Left hindlimb (tissue), 1 donor: ENCODE results near the gene LRBA.

Source experiments
- DNase-seq: peaks from one replicate; pipeline ENCODE4 v3.0.0-alpha.2; 2018

Gene LRBA

GRCh38 chr4:150862829-150863228, 152.3 kb downstream of the LRBA start:
- DNase-seq: no peak

- no peak for DNase-seq
Observed at GRCh38 chr4:150859453-150859852, 155.6 kb downstream of the LRBA start.

- no peak for DNase-seq
Observed at GRCh38 chr4:150855981-150856510, 159.0 kb downstream of the LRBA start.

DNA sequence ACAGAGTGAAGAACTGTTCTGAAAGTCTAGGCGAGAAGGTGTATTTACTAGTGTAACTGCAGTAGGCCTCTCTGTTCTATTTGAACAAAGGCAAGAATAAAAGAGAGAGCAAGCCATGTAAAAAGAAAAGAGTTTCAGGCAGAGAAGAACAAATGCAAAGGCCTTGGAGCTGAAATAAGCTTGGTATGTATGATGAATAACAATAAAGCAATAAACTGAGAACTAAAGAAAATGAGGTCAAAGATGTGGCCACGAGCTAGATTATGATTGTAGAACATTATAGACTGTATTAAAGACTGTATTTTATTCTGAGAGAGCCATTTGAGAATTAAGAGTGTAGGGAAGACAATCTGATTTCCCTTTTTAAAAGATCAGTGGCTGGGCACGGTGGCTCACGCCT, 160.5 kb downstream of the LRBA start:
- no peak for DNase-seq

DNA sequence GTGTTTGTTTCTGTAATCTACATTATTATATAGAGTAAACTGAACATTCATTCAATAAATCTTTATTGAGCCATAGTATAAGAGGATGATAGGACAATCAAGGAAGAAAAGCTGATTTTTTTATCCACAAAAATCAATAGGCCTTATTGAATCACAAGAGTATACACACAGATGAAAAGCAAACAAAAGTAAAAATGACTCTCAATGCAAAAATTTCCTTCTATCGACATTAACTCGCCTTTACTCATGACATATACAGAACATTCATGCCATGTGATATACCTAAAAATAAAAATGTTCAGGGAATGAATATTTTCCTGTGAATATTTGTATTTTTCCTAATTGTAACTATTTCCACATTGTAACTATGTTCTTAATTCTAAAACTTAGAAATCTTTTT, 161.2 kb downstream of the LRBA start:
- no peak for DNase-seq

DNA sequence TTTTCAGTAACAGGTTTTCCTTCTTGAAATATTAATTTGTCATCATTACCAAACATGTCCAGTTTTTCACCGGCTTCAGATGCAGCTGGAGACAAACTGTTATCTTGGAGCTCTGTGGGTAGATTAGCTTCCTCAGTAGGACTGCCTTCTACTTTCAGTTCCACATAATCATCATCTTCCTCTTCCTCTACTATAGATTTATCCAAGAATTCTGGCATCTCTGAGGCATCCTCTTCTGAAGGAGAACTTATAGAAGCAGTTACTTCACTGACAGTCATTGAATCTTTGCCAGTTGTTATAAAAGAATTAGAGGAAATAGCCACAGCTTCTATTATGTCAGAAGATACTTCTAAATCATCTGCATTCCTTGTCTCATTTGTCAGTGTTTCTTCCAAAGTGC, 162.9 kb downstream of the LRBA start:
- DNase-seq: no peak

DNA sequence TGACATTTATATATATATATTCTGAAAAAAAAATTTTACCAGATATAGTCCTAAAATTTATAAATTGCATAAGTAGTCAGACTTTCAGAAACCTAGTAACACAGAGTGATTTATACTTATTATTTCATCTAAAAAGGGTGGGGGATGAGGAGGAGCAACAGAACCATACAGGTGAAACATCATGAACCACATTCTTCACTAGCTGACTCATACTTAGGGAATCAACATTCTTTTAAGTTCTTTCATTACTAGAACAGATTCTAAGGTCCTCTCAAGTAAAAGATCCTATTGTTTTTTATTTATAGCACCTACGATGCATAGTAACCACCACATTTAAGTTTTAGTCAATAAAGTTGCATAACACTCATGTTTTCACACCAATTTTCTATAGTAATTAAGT, 166.1 kb downstream of the LRBA start:
- DNase-seq: no peak

GRCh38 chr4:150828159-150828558, 186.9 kb downstream of the LRBA start:
- no peak for DNase-seq

- DNase-seq: no peak
Observed at GRCh38 chr4:150827226-150827625, 187.9 kb downstream of the LRBA start.

GRCh38 chr4:150826306-150826705, 188.8 kb downstream of the LRBA start:
- no peak for DNase-seq

GRCh38 chr4:150822407-150822806, 192.7 kb downstream of the LRBA start:
- DNase-seq: no peak

- DNase-seq: no peak
Observed at GRCh38 chr4:150821641-150822040, 193.4 kb downstream of the LRBA start.

DNA sequence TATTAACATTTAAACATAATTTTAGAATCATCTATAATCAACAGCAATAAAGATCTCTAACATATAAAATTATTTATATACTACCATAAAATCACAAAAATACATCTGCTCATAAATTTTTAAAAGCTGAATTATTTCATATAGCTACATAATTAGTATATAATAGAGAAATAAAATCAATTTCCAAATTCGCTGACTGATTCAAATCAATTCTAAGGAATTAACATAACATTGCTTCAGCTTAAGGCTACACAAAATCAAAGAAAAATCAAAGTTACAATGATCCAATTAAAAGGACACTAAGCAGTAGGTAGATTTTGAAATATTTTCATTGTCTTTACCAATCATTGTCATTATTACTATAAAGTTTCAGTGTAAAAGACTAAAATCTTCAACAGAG, 194.7 kb downstream of the LRBA start:
- no peak for DNase-seq

DNA sequence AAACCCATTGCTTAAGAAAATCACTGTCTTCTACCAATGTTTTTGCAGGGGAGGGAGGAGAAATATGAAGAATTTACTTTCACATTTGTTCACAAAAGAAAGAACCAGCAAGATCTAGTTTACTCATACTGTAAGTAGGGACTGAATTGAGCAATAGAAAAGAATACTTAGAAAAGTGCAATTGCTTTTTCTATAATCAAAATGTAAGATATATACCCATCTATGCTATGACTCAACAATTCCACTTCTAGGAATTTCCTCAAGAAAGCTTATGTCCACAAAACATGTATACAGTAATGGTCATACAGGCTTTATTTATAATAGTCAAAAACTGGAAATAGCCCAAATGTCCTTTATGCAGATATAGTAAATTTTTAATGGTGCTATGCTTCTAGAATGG, 196.4 kb downstream of the LRBA start:
- DNase-seq: no peak

GRCh38 chr4:150817804-150818528, 197.1 kb downstream of the LRBA start:
- DNase-seq: no peak

DNA sequence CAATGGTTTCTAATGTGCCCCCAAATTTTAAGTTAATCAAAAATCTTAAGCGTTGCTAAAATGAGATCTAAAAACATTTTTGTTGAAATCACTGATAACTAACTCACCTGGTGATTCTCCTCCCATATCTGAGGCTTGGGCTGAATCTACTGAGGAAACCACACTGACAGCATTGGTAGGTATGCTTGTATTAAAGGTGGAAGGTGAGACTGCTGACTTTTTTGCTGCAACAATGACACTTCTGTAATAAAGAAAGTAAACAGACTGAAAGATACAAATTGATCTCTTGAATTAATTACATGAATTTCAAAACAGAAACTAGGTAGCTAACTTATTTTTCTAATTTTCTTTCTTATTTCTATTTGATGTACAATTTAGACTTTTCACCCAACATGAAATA, 198.1 kb downstream of the LRBA start:
- DNase-seq: no peak

DNA sequence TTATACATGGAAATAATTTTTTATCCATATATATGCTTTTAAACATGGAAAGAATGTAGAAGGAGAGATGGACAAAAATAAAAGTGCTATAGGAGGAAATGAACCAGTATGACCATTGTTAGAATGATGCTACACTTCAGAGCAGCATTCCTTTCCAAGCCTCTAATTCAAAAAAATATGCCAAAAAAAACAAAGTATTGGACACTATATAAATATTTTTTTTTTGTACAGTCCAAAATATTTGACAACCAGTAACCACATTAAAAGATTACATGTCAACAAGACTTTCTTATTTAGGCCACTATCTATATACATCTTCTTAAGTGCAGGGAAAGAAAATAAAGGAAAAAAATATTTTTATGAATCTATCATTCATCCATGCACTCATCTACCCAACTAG, 198.6 kb downstream of the LRBA start:
- no peak for DNase-seq

DNA sequence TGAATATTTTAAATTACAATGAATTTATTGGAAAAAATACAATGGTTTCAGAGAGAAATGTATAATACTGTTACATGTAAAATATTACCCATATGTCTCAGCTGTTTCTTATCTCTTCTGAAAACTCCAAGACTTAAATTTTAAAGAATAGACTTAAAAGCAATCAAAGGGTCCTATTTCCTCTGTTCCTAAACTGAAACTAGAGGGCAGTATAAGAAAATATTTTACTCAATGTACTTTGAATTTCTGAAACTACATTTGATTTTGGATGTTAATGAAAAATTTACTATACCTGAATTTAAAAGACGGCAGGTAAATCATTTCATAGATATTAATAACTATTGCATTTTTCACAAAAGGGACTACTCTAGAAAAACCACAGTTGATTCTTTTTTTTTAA, 200.2 kb downstream of the LRBA start:
- DNase-seq: no peak

DNA sequence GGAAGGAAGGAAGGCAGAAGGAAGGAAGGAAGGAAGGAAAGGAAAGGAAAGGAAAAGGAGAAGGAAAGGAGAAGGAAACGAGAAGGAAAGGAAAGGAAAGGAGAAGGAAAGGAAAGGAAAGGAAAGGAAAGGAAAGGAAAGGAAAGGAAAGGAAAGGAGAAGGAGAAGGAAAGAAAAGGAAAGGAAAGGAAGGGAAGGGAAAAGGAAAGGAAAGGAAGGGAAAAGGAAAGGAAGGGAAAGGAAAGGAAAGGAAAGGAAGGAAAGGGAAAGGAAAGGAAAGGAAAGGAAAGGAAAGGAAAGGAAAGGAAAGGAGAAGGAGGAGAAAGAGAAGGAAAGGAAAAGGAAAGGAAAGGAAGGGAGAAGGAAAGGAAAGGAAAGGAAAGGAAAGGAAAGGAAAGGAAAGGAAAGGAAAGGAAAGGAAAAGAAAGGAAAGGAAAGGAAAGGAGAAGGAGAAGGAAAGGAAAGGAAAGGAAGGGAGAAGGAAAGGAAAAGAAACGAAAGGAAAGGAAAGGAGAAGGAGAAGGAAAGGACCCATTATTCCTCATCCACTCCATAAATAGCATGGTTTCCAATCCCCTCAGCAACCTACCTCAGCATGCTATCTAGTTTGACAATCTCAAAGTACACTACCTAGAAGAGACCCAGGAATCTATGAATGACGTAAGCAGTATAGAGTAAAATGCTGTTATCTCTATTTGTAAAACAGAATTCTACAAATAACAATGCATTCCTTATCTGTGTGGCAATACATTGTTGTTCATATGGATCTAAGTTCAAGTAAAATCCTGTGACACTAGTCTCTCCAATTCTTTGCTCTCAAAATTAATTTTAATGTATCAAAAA, 209.7 kb downstream of the LRBA start:
- no peak for DNase-seq

GRCh38 chr4:150801833-150802232, 213.3 kb downstream of the LRBA start:
- DNase-seq: no peak

DNA sequence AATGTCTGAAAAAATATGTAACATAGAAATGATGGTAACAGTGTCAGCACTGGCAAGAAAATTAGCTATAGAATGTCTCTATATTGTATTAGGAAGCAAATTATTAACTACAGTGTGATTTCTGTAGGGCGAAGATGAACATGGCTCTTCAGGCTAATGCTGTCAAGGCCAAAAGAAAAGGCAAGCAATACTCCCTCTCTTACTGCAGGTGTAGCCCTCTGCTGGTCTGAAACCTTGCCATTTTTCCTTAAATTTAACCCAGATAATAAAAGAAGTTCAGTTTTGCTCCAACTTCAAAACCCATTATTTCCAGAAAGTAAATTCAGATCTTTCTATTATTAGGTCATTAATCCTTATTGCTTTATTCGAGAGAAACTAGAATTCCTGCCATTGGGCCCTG, 215.9 kb downstream of the LRBA start:
- DNase-seq: no peak

GRCh38 chr4:150794706-150795105, 220.4 kb downstream of the LRBA start:
- DNase-seq: no peak

GRCh38 chr4:150789864-150790263, 225.2 kb downstream of the LRBA start:
- DNase-seq: no peak

DNA sequence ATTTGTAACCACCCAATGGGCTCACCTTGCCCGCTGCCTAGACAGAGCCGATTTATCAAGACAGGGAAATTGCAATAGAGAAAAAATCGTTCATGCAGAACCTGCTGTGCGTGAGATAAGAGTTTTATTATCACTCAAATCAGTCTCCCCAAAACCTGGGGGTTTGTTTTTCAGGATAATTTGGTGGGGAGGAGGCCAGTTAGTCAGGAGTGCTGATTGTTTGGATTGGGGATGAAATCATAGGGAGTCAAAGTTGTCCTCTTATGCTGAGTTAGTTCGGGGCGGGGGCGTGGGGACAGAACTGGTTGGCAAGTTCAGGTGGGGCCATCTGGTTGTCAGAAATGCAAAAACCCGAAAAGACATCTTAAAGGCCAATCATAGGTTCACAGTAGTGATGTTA, 230.1 kb downstream of the LRBA start:
- DNase-seq: no peak
